Measurements from ENCODE around the gene SLC27A5.
A peak's percentile ranks its signal among the peaks of the same experiment; 100 is the strongest.
"Not testable (repeated sequence)": the region's sequence is repeated elsewhere in the genome, so short reads cannot be mapped to it uniquely, and the experiment has no call there.

SLC27A5 gene

DNA sequence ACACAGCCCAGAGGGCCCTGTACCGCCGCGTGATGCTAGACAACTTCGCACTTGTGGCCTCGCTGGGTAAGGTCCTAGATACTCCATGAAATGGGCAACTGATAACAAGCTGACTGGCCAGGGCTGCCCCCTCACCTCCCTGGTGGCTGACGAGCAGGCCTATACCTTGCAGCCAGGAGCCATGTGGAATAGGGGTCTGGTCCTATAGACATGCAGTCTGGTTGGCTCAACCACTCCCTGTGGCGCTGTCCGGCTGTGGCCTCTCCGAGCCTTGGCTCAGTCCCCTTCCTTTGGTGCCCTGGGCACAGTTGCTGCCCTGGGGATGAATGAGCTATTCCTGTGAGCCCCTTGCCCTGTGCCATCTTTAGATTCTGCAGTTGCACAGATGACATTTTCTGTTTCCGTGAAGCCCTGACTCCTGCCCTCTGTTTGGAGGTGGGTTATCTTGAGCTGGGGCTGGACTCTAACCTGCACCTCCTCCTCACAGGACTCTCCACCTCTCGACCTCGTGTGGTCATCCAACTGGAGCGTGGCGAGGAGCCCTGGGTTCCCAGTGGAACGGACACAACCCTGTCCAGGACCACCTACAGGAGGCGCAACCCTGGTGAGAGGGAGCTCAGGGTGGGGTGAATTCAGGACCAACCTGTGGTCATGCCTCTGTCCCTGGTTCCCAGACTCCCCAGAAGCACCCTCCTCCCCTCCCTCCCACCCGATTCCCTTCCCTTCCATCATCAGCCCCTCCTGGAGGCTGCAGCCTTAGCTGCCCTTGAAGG lies 42.4 kb downstream of the SLC27A5 start:
- no peak for DNase-seq (ENCODE audit: low read depth in 2 of 2)

DNA sequence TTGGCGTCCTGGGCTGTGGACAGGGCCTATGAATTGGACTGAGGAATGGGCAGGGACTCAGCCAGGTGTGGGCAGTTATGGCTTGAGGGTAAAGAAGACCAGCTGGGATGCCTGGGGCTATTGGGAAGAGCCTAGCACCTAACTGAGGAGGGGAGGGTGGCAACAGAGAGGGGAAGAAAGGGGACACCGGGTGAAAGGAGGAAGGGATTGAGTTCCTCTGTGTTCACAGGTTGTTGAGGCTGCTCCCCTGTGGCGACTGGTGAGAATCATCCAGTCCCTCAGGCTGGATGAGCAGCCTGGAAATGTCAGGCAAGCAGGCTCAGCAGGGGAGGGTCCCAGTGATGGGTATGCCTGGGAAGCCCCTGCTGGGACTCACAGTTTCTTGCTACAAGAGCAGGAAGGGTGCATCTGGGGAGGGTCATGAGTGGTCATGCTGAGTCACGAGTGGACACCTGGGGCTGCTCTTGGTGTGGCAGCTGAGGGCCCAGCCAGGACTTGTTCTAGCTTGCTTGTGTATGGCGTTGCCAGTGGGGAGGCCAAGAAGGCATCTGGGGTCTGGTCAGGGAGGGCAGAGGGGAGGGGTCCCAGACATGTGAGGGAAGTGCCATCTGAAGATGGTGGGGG lies 43.5 kb downstream of the SLC27A5 start:
- DNase-seq (ENCODE audit: low read depth in 2 of 2), result no peak

DNA sequence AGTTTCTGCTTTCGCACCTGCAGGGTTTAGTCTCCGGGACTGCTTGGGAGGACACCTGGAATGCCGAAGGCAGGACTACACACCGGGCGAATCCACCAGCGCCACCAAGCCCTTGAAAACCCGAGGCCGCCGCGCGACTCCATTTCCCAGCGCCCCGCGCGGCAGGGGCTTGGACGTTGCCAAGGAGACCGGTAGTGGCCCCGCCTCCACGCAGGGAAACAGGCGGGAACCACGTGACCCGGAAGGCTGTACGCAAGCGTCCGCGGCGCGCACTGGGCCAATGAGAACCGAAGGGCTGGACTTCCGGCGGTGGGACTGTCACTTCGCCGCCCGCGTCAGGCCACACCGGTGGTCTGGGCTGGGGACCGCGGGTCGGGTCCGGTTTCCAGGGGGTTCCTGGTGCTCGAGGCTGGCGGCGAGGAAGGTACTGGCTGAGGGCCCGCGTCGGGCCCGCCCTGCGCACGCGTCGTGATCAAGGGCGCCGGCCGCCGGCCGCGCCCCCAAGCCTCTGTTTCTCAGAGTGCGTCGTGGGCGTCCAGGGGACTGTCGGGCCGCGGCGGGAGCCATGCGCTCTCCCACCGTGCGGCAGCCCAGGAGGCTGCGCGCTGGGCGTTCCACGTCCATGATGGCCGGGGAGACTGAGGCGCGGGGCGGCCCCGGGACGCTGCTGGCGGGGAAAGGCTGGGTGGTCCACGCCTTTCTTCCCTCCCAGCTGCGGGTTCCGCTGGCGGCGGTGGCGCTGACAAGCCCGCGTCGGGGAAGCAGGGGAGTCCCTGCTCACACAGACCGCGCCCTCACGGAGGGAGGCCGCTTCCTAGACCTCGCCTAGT lies 44.8 kb downstream of the SLC27A5 start, which contains the start of gene ZNF324:
Gene ZNF324, plus strand, starts transcription at position 321 of the 830 bp plus-strand sequence. CDS start 2,106 bp downstream, outside the sequence.
- DNase-seq (ENCODE audit: low read depth in 2 of 2), result peak; percentile 97

DNA sequence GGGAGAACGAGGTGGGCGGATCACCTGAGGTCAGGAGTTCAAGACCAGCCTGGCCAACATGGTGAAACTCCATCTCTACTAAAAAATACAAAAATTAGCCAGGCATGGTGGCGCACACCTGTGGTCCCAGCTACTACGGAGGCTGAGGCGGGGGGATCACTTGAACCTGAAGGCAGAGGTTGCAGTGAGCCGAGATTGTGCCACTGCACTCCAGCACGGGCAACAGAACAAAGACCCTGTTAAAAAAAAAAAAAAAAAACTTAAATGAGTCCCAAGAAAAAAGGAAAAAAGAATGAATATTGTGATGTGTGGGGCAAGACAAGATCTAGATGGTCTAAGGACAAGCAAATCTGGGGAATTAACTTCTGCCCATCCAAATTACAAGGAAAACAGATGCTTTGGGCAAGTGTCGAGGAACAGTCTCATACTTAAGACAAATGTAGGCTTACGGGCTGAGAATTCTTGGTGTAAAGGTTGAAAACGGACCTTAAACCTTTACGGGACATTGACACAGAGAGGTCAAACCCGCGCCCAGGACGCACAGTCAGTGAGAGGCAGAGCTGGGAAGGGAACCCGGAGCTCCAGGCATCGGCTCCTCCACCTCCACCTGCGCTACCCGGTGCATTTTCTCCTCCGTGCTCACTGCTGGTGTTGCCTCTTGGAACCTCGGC lies 45.6 kb downstream of the SLC27A5 start:
- DNase-seq (ENCODE audit: low read depth in 2 of 2), result no peak

DNA sequence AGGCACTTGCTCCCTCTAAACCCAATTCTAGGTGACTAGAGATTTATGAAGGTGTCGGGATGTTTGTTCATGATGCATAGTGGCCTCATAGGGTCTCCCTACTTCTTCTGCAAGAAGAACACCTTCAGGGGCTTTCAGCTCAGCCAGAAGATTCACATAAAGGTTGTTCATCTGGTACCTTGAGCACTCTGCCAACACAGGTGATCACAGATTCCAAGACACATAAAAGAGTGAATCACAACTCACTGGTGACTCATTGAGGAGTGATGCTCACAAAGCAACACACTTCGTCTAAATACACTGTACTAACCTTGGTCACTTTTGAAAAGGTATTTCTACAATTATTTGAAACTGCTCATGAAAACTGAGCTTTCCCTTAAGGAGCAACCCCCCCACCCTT lies 51.8 kb downstream of the SLC27A5 start:
- DNase-seq (ENCODE audit: low read depth in 2 of 2), result no peak

DNA sequence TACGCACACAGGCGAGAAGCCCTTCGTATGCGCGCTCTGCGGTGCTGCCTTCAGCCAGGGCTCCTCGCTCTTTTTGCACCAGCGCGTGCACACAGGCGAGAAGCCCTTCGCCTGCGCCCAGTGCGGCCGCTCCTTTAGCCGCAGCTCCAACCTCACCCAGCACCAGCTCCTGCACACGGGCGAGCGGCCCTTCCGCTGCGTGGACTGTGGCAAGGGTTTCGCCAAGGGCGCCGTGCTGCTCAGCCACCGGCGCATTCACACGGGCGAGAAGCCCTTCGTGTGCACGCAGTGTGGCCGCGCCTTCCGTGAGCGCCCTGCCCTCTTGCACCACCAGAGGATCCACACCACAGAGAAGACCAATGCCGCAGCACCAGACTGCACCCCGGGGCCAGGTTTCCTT lies 55.7 kb downstream of the SLC27A5 start:
- no peak for DNase-seq (ENCODE audit: low read depth in 2 of 2)

DNA sequence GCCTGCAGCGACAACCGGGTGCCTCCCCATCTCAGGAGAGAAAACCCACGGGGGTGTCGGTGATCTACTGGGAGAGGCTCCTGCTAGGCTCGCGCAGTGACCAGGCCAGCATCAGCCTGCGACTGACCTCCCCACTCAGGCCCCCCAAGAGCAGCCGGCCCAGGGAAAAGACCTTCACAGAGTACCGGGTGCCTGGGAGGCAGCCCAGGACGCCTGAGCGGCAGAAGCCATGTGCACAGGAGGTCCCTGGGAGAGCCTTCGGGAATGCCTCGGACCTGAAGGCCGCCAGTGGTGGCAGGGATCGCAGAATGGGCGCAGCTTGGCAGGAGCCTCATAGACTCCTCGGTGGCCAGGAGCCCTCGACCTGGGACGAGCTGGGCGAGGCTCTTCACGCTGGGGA lies 56.5 kb downstream of the SLC27A5 start:
- DNase-seq (ENCODE audit: low read depth in 2 of 2), result no peak

DNA sequence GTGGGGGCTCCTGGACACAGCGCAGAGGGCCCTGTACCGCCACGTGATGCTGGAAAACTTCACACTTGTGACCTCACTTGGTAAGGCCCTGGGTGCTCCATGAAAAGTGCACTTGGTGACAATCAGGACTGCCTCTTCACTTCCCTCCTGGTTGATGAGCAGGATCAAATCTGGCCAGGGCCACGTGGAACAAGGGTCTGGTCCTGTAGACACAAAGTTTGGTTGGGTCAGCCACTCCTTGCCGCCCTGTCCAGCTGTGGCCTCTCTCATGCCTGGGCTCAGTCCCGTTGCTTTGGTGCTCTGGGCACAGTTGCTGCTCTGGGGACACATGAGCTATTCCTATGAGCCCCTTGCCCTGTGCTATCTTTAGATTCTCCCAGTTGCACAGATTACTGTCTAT lies 58.0 kb downstream of the SLC27A5 start:
- no peak for DNase-seq (ENCODE audit: low read depth in 2 of 2)

DNA sequence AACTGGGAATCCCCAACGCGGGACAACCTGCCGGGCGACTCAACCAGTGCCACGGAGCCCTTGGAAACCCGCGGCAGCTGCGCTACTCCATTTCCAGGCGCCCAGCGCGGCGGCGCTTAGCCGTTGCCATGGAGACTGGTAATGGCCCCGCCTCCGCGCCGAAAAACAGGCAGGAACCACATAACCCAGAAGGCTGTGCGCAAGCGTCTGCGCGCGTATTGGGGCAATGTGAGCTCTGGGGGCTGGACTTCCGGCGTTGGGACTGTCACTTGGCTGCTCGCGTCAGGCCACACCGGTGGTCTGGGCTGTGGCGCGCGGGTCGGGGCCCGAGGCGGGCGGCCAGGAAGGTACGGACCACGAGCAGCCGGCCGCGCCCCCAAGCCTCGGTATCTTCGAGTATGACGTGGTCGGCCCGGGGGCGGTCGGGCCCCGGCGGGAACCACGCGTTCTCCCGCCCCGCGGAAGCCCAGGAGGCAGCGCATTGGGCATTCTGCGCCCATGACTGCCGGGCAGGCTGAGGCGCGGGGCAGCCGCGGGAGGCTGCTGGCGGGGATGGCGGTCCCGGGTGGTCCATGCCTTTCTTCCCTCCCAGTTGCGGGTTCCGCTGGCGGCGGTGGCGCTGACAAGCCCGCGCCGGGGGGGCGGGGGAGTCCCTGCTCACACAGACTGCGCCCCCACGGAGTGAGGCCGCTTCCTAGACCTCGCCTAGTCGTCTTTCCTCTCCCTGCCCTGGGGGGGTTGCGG lies 60.3 kb downstream of the SLC27A5 start, which contains the start of gene ZNF324B:
Gene ZNF324B, plus strand, starts transcription at position 265 of the 744 bp plus-strand sequence. CDS start 2,080 bp downstream, outside the sequence.
- peak; percentile 94 to 95 for DNase-seq (ENCODE audit: low read depth in 2 of 2)

DNA sequence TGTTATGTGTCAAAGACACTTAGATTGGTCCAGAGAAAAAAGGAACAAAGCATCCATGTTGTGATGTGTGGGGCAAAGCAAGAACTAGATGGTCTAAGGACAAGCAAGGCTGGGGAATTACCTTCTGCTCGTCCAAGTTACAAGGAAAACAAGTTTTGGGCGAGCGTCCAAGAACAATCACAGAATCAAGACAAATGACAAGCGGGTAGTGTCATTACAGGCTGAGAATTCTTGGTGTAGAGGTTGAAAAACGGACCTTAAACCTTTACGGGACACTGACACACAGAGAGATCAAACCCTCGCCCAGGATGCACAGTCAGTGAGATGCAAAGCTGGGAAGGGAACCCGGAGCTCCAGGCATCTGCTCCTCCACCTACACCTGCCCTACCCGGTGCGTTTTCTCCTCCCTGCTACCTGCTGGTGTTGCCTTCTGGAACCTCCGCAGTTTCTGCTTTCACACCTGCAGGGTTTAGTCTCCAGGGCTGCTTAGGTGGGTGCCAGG lies 60.9 kb downstream of the SLC27A5 start:
- DNase-seq (ENCODE audit: low read depth in 2 of 2), result no peak

DNA sequence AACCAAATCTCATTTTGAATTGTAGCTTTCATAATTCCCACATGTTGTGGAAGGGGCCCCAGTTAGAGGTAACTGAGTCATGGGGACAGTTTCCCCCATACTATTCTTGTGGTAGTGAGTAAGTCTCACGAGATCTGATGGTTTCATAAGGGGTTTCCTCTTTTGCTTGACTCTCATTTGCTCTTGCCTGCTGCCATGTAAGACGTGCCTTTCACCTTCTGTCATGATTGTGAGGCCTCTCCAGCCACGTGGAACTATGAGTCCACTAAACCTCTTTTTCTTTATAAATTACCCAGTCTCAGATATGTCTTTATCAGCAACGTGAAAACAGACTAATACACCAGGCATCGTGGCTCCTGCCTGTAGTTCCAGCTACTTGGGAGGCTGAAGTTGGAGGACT lies 61.8 kb downstream of the SLC27A5 start:
- DNase-seq (ENCODE audit: low read depth in 2 of 2), result not testable (repeated sequence)

DNA sequence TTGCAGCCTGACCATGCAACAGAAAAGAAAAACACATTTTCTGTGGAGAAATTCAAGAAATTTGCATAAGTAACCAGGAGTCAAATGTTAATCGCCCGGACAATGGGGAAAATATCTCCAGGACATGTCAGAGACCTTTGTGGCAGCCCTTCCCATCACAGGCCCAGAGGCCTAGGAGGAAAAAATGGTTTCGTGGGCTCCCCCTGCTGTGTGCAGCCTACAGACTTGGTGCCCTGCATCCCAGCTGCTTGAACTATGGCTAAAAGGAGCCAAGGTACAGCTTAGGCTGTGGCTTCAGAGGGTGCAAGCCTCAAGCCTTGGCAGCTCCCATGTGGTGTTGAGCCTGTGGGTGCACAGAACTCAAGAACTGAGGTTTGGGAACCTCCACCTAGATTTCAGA lies 62.9 kb downstream of the SLC27A5 start:
- not testable (repeated sequence) for DNase-seq (ENCODE audit: low read depth in 2 of 2)

Data from stimulated activated CD8-positive, alpha-beta memory T cell treated with anti-CD3 and anti-CD28 coated beads, Interleukin-2, amount 100 ng/mL, for 48 hours (primary cell).